ENCODE measurements around the gene ANKRD40. TPM values are rescaled to one million over a fixed set of nuclear protein-coding genes. Genes with fewer than 3 reads are reported as not detected.

The ANKRD40 gene
- total and polyA plus RNA-seq, 10 of the 15 experiments (the other 5 are each of a cell fraction or from before 2014, with no cell fraction given) = 5.9 to 21.7 (median 14.8) TPM

GRCh38 chr17:50672831-50673551, 34.7 kb downstream of the ANKRD40 start:
- CTCF ChIA-PET = no interaction called here
- POLR2A ChIA-PET = no interaction called here
- ATAC-seq = no peak

DNA sequence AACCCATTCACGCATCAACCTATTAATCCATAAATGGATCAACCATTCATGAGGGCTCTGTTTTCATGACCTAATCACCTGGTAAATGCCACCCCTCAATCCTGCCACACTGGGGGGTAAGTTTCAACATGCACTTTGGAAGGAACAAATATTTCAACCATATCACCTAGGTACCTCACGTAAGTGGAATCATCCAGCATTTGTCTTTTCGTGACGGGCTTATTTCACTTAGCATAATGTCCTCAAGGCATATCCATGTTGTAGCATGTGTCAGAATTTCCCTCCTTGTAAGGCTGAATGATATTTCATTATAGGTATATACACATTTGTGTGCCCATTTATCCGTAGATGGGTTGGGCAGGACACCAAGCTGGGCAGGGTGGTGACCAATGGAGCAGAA, 35.6 kb downstream of the ANKRD40 start:
- RAD21 ChIA-PET (ENCODE audit: unreplicated experiment) = no interaction called here
- WGBS (ENCODE audit: insufficient coverage, insufficient replicate concordance, low lambda C conversion rate, missing lambda C conversion rate) = 60% methylated on average over 5 of the region's 5 CpGs
- POLR2A ChIA-PET = no interaction called here
- intact Hi-C loops (cut with micrococcal nuclease; ENCODE audit: unreplicated experiment) = no loop called here
- SMC1A ChIA-PET (ENCODE audit: uncharacterized antibody, unreplicated experiment) = interaction anchor here (0.8 kb wide), 1 partner anchor 24 kb away, joined by 3 read pairs; no protein-coding TSS in a partner anchor
- no peak overlapping the region for H3K9ac ChIP-seq (ENCODE audit: control insufficient read depth, insufficient read depth, low read length)
- in situ Hi-C loops (cut with MboI) = no loop called here
- TF ChIP-seq ZNF207 (IDR thresholded peaks at IDR 0.05; ENCODE audit: borderline replicate concordance) (no peak), TBL1XR1 (IDR thresholded peaks at IDR 0.05; ENCODE audit: low read depth, low read length) (no peak), IRF5 (IDR thresholded peaks at IDR 0.05; ENCODE audit: borderline replicate concordance) (no peak), ZNF274 (IDR thresholded peaks at IDR 0.05; ENCODE audit: insufficient read depth, insufficient read length) (no peak), NBN (IDR thresholded peaks at IDR 0.05) (no peak), EGR1 (IDR thresholded peaks at IDR 0.05; ENCODE audit: borderline replicate concordance in 1 of 2, low read depth in 2 of 2, low read length in 2 of 2) (no peak), ZNF622 (IDR thresholded peaks at IDR 0.05) (no peak), FOXK2 (IDR thresholded peaks at IDR 0.05) (no peak), RBBP5 (conservative IDR thresholded peaks at IDR 0.05) (no peak), RFX5 (IDR thresholded peaks at IDR 0.05; ENCODE audit: low read depth, low read length) (no peak), BACH1 (IDR thresholded peaks at IDR 0.05; ENCODE audit: borderline replicate concordance) (no peak), MEF2B (IDR thresholded peaks at IDR 0.05; ENCODE audit: partially characterized antibody, poor library complexity, severe bottlenecking) (no peak), TCF3 (IDR thresholded peaks at IDR 0.05; ENCODE audit: borderline replicate concordance, insufficient read depth, low read depth, low read length) (no peak), ZZZ3 (IDR thresholded peaks at IDR 0.05; ENCODE audit: control insufficient read depth, insufficient read length, low read depth) (no peak), ZNF24 (IDR thresholded peaks at IDR 0.05) (no peak)
- no peak for DNase-seq (ENCODE audit: low read depth, low spot score)
- H3K4me1 ChIP-seq (ENCODE audit: control insufficient read depth, insufficient read depth, low read length) = no peaks in the 10 kb centered on the region
- FAIRE-seq = no peak
- BruUV-seq (replicated peaks) = no TSS peak
- H3K79me2 ChIP-seq (ENCODE audit: control insufficient read depth, insufficient read depth, low read length) = no peaks in the 10 kb centered on the region
- no peaks in the 10 kb centered on the region for H4K20me1 ChIP-seq (ENCODE audit: control insufficient read depth, insufficient read depth)
- no peaks in the 10 kb centered on the region for H3K36me3 ChIP-seq (ENCODE audit: control insufficient read depth in 2 of 2, insufficient read depth in 2 of 2, low read length in 1 of 2)
- H3K27ac ChIP-seq (ENCODE audit: control insufficient read depth, insufficient read depth) = no peak overlapping the region
- ATAC-seq = no peak
- no peak overlapping the region for H2AFZ ChIP-seq (ENCODE audit: control insufficient read depth, low read depth, low read length)
- CTCF ChIA-PET = no interaction called here
- H3K4me3 ChIP-seq = no peak overlapping the region
- no peak overlapping the region for H3K4me2 ChIP-seq (ENCODE audit: control insufficient read depth, insufficient read depth)
- no peaks in the 10 kb centered on the region for H3K9me3 ChIP-seq (replicated peaks; ENCODE audit: control insufficient read depth, insufficient read depth, low read length)
- H3K27me3 ChIP-seq (replicated peaks in 1 of 2; ENCODE audit: control insufficient read depth in 2 of 2, insufficient read depth in 2 of 2, low read length in 1 of 2) = no peaks in the 10 kb centered on the region

More at GRCh38 chr17:50672831-50673551, 34.7 kb downstream of the ANKRD40 start:
- H2AFZ ChIP-seq (ENCODE audit: control insufficient read depth, low read depth, low read length) = no peak overlapping the region
- DNase-seq (ENCODE audit: low read depth, low spot score) (no peak), FAIRE-seq (no peak)
- H3K9me3 ChIP-seq (replicated peaks; ENCODE audit: control insufficient read depth, insufficient read depth, low read length) = no peaks in the 10 kb centered on the region
- H3K36me3 ChIP-seq (ENCODE audit: control insufficient read depth in 2 of 2, insufficient read depth in 2 of 2, low read length in 1 of 2) = no peaks in the 10 kb centered on the region
- in situ Hi-C loops (cut with MboI) (no loop called here), intact Hi-C loops (cut with micrococcal nuclease; ENCODE audit: unreplicated experiment) (no loop called here)
- H3K27me3 ChIP-seq (replicated peaks in 1 of 2; ENCODE audit: control insufficient read depth in 2 of 2, insufficient read depth in 2 of 2, low read length in 1 of 2) = no peaks in the 10 kb centered on the region
- 32% methylated on average over 20 of the region's 20 CpGs for WGBS (ENCODE audit: insufficient coverage, insufficient replicate concordance, low lambda C conversion rate, missing lambda C conversion rate)
- no TSS peak for BruUV-seq (replicated peaks)
- H3K27ac ChIP-seq (ENCODE audit: control insufficient read depth, insufficient read depth) = no peak overlapping the region
- no peaks in the 10 kb centered on the region for H3K79me2 ChIP-seq (ENCODE audit: control insufficient read depth, insufficient read depth, low read length)
- SMC1A ChIA-PET (ENCODE audit: uncharacterized antibody, unreplicated experiment) = no interaction called here
- no peak overlapping the region for H3K4me2 ChIP-seq (ENCODE audit: control insufficient read depth, insufficient read depth)
- TF ChIP-seq MXI1 (IDR thresholded peaks at IDR 0.05; ENCODE audit: low read depth, low read length) (no peak), KAT2A (conservative IDR thresholded peaks at IDR 0.05; ENCODE audit: control insufficient read depth, low read depth, low read length) (no peak), BHLHE40 (IDR thresholded peaks at IDR 0.05; ENCODE audit: borderline replicate concordance in 1 of 2, low read depth in 2 of 2, low read length in 1 of 2) (no peak), NR2C2 (IDR thresholded peaks at IDR 0.05; ENCODE audit: borderline replicate concordance, control insufficient read depth, insufficient read length, low read depth) (no peak)
- H3K4me1 ChIP-seq (ENCODE audit: control insufficient read depth, insufficient read depth, low read length) = no peaks in the 10 kb centered on the region
- no peak overlapping the region for H3K4me3 ChIP-seq
- H4K20me1 ChIP-seq (ENCODE audit: control insufficient read depth, insufficient read depth) = no peaks in the 10 kb centered on the region
- no peak overlapping the region for H3K9ac ChIP-seq (ENCODE audit: control insufficient read depth, insufficient read depth, low read length)
- RAD21 ChIA-PET (ENCODE audit: unreplicated experiment) = no interaction called here
